ENCODE results near the gene NR1I3.

NR1I3 gene

DNA sequence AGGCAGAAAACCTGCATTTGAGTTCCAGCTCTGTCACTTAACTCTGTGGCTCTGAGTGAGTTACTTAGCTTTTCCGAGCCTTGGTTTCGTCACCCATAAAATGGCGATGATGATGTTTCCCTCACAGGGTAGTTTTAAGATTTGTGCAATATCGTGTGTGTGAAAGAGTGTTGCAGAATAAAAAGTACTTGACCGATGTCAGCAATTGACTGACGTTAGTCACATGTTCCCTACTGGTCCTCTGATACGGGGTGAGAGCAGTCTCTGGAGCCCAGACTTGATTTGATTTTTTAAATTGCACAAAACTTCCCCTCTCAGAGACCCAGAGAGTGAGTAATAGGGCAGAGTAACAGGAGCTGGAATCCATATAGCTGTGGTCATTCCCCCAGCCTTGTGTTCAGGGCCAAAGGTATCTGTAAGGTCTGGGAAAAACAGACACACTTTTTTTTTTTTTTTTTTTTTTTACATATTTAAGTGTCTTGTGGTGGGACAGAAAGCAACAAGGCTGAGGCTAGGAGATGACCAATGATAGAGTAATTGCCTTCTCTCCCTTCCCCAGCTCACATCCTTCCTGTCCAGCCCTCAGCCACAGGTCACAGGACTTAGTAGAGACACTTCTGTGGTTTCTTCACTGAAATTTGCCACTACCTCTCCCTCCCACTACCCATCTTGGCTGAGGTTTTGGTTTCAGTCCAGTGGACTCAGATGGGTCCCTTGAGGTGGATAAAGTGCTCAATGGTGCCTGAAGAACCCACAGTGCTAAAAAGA lies 20.9 kb downstream of the NR1I3 start:
- DNase-seq, result no peak

DNA sequence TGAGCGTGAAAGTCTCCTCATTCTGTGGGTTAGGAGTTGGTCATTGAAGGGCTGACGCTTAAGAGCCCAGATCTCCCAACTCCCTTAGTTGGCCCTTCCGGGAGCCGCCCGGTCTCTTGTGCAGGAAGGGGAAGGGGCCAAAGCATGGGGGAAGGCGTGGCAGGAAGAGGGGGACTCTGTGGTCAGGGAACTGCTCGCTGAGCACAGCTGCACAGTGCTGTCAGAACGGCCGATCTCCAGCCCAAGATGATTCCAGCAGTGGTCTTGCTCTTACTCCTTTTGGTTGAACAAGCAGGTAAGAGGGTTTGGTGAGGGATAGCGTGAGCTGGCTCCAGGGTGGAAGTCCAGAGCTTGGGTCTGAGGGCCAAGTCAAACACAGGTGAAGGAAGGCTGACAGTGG lies 22.9 kb downstream of the NR1I3 start, which contains the start of gene FCER1G:
TSS of gene FCER1G (plus strand) at position 220 of the 400 bp plus-strand sequence. CDS start at position 247, 27 bp downstream.
- DNase-seq, result no peak

DNA sequence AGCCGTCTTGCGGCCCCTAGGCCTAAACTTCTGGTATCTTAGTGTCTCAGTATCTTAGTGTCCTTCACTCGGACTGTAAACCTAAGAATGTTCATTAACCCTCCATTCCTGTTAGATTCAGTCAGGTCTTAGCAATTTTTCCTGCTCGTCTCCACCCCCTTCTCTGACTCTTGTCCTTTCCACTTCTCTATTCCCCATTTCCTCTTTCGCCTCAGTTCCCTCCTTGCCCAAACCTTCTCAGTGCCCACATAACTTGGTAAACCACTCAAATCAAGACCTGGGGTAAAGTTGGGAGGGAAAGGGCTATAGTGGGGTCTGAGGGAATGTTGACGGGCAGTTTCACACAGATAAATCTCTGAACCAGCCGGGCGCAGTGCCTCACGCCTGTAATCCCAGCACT lies 23.6 kb downstream of the NR1I3 start:
- DNase-seq, result no peak

DNA sequence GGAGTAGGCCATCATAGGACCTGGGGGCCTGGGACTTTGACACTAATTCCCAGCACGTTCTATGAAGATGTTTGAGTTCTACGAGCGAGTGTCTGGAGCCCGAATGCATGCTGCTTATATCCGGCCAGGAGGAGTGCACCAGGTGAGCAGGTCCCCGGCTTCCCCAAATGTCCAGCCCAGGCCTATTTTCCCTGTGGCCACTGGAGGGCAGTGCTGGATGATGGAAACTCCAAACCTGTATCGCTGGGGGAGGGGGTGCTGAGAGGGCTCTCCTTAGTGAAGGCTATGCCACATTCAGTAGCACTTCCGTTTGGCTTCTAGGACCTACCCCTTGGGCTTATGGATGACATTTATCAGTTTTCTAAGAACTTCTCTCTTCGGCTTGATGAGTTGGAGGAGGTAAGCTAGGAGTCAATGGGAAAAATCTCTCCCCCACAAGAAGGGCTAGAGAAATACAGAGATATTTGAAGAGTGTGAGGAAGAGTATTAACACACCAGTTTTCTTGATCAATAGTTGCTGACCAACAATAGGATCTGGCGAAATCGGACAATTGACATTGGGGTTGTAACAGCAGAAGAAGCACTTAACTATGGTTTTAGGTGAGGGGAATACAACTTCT lies 28.1 kb downstream of the NR1I3 start:
- DNase-seq, result peak; percentile 62

DNA sequence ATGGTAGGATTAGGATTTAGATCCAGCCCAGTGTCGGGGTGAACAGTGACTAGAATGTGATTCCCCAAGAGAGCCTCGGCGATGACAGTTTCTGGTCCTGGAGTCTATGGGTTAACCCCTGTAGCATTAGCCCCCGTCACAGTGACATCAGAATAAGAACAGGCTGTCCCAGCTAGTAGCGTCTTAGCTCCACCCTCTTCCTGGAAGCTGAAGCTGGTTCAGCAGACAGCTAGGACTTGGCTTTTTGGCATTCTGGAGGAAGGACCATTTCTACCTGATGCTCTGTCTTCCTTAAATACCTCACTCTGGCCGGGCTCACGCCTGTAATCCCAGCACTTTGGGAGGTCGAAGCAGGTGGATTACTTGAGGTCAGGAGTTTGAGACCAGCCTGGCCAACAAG lies 30.8 kb downstream of the NR1I3 start:
- DNase-seq, result no peak

DNA sequence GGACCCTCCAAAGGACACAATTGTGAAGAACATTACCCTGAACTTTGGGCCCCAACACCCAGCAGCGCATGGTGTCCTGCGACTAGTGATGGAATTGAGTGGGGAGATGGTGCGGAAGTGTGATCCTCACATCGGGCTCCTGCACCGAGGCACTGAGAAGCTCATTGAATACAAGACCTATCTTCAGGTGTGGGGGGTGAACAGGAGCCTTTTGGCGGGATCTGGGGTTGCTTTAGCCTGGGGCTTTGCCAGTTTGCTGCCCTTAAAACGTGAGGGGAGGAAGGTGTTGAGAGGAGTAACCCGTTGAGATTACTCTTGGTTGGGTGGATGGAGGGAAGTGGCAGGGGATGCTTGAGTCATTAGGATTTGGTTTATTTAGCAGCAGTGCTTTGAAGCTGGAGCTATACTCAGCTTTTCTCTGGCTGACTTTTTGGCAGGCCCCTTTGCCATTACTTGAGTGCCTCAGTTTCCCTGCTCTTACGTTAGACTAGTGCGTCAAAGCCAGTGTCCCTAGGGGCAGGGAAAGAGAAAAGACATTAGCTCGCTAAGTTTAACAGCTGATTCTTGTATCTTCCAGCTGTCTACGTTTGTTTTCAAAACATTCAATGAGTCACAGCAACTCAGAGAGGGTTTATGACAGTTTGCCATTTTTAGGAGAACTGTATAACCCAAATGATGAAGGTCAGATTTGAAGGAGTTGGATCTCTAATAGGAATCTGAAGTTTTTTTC lies 31.4 kb downstream of the NR1I3 start:
- no peak for DNase-seq

DNA sequence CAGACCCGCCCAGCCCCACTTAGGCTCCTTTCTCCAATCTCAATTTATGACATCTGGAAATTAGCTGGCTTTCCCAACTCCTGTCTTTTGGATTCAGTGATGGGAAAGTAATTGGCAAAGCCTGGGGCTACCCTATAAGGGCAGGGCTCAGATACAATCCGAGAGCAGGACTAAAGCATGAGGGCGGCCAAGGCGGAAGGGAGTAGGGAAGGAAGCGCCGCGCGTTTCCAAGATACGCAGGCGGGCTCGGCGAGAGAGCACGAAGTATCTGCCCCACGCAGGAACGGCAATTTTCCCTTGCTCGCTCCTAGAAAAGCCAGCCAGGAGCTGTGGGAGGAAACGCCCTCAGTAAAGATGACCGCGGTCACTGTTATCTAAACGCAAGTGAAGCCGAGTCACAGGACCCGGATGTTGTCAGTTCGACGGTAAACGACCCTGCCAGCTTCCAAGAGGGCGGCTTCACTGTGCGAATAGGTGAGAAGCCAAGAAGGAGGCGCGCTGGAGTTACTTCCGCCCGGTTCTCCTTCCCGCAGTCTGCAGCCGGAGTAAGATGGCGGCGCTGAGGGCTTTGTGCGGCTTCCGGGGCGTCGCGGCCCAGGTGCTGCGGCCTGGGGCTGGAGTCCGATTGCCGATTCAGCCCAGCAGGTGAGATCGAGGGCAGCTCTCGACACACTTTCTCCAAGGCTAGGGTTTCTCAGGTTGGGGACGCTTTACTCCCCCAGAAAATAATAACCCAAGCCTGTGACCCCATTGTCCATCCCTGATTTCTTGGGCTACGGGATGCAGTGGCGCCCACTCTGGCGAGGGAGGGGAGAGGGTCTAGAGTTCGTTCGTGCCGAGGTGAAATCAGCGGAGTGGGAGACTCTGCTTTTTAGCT lies 35.9 kb downstream of the NR1I3 start, which contains the start of gene NDUFS2:
TSS of gene NDUFS2 (plus strand) at position 532 of the 877 bp plus-strand sequence. CDS start at position 551, 19 bp downstream.
- DNase-seq, result peak; percentile 99

DNA sequence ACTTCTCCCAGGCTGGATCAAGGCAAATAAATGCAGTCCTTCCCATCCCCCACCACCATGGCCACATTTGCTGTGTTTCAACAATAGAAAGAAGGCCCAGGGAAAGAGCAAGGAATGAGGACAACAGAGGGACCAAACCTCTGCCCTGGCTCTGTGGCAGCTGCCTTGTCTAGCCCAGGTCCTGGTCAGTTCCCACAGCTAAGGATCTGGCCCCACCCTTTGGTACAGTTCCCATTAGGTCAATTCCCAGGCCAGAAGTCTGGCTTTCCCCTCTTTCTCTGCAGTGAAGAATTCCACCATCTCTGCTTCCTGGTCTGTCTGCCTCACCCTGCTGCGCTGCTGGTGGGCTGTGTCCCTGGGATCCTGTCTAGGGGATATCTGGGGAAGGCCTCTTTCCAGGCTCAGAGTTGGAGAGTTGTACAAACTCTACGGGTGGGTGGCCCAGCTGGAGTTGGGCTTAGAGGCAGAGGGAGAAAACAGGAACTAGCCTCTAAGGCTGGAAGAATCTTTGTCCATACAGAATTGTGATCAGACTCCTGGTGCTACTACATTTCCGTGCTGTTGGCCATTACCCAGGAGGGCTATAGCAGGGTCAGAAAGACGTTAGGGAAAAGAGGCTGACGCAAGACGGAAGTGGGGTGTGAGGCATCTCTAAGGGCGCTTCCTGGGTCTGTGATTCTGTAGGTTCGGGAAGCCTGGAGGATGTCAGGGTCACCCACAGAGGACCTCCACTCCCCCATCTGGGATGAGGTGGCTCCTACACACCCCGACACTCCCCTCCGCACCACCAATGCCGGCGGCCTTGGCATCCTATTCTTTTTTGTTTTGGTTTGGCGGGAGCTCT lies 36.8 kb downstream of the NR1I3 start:
- no peak for DNase-seq

DNA sequence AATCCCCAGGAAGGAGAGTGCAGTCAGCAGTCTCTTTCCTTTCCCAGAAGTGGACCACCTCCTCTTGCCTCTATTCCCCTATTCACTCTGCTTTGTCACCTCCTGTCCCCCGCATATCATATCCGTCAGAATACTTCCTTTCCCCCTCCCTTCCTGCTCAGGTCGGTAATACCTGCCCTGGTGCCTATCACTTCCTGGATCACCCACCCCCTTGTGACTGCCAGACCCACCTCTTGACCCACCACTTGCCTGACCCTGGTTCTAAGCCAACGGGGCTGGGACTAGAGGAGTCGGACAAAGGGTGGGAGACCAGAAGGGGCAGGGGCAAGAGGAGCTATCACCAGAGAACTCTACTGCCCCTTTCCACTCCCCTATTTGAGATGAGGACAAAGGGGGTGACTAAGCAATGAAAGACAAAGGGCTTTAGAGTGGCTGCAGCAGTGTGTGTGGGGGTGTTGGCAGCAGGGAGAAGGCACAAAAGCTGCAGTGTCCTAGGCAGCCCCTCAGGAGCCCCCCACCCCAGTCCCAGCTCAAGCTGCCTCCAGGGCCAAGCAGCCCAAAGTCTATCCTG lies 37.5 kb downstream of the NR1I3 start:
- DNase-seq, result no peak

DNA sequence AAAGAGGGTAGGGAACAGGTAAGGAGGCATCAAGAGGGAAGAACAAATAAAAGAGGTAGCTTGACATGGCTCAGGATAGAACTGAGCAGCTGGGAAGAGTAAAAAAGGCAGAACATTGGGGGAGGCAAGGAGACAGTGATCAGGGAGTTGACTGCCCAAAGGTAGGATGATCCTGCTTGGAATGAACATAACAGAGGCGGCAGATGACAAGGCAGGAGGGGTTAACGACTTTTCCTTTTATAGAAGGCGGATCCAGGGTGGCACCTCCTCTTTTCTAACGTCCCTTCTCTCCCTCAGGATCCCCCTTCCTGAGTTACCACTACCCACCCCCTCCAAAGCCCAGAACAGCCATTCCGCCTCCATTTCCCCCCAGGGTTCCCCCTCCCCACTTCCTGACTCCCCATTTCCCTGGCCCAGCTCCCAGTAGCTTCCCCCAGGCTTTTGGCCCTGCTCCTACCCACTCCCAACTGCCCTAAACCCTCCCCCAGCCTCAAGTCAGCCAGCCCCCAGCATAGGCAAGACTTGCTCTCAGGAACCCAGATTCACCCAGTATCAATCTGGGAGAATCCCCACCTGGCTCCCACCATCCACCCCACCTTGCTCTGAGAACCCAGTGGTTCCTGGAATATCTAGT lies 38.4 kb downstream of the NR1I3 start:
- DNase-seq, result no peak

DNA sequence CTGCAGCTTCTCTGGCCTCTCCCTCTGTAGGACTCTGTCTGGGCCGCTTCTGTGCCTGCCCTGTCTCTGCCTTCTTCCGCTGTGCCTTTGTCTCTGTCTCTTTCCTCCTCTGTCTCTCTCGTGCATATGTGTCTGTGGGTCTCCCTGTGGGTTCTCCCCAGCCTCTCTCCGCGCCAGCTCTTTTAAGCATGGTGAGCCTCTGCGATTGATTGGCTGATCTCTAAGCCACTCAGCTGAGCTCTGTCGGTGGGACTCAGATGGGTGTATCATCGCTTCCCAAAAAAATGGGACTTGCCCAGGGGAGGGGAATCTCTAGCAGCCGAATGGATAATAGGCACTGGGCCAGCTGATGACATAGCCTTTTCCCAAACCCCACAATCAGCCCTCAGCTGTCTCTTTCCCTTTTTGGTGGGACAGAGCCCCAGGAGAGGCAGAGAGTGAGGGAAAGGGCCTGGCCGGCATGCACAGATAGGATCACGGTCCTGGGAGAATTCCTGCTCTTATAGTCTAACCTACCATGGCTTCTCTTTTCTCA lies 39.0 kb downstream of the NR1I3 start, which contains the start of gene ADAMTS4:
TSS of gene ADAMTS4 (minus strand) at position 158 of the 535 bp plus-strand sequence. CDS start 427 bp downstream, outside the sequence.
- peak; percentile 98 for DNase-seq

DNA sequence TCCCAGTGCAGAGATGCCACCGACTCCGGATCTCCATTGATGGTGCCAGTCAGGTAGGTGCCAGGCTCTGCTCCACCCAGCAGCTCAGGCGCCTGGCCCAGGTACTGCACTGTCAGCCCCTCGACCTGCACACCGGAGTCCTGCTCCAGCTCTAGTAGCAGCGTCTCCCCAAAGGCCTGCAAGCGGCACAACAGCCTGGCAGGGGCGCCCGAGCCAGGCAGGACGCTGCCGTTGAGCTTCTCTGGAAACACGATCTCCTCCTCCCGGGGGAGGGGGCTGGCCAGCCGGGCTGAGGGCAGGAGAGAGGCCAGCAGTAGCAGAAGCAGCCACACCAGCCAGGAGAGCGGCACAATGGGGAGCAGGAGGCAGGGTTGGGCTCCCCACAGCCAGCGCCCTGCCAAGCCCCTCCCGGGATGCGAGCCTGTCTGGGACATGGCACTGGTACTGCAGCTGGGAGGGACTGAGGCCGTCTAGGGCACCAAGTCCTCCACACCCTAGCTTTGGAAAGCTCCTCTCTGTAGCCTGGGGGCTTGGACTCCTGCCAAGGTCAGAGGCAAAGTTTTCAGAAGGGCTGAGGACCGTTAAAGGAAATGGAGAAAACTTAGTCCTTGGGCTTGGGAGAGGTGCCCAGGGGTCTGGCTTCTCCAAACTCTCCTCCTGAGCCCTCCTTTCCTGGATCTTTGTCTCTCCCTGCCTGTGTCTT lies 39.7 kb downstream of the NR1I3 start:
- DNase-seq, result no peak

DNA sequence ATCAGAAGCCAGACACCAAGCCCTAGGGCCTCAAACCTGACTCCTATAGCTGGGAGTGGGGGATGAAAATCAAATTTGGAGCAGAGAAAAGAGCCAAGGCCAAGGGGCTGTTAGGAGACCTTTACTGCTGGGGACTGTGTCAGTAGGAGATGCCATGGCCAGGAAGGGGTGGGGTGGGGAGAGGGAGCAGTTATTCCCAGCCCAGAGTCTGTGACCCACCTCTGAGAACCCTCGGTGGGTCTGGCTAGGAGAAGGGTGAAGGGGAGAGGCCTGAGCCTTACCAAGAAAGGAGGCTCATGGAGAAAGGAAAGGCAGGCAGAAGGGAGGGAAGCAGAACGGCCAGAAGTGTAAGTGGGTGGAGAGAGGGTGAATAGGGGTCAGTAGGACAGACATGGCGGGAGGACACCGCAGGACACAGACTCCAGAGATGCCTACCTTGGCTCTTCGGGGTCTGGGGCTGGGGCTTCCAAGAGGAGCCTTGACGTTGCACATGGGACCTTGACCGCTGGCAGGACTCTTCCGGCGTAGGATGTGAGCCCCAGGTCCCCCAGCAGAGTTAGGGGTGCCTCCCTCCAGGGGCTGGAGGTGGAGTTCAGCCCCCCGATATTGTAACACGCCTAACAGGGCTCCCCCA lies 40.3 kb downstream of the NR1I3 start:
- DNase-seq, result no peak

DNA sequence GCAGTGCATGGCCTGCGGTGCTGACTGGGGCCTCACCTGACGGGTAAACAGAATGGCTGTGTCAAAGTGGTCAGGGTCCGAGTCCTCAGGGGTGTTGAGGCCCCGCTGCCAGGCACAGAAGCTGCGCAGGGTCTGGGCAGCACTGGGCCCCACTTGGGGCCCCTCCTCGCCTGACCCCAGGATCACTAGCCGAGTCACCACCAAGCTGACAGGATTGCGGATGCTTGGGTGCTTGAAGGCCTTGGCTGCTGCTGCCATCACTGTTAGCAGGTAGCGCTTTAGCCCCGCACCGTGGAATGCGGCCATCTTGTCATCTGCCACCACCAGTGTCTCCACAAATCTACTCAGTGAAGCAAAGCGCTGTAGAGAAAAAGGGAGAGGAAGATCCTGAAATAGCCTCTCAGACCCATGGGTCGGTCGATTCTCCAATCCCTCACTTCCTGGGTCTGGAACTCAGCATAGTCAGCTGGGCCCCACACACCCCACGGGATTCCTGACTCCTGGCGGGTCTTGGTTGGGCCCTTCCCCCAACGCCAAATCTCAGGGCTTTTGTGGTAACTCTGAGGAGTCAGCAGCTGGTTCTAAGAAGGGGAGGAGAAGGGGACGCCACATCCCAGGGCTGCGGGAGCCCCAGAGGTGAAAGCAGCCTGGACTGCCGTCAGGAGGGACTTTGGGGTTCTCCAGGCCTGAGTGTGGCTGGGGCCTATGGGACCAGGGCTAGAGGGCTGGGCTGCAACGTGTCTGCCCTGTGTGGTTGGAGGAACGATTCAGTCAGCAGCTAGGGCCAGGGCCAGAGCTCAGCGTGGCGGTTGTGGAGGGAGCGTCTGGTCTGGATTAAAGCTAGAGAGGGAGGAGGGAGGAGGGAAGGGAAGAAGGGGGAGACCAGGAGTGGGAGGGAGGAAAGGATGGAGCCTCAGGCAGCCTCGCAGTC lies 41.2 kb downstream of the NR1I3 start:
- DNase-seq, result no peak

DNA sequence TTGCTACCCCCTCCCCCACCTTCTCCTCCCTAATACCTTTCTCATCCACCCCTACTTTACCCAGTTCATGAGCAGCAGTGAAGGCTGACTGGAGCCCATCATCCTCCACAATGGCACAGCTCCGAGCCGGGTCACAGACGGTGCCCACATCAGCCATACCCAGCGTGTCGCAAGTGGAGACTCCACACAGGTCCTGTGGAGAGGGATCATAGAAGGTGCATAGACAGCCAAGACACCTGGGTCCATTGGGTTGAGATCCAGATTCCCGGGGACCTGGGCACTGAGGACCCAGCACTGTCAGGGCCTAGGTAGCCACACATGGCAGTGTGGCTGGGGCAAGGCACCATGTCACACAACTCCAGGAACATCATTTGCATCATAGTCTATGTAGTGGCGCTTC lies 41.9 kb downstream of the NR1I3 start:
- DNase-seq, result no peak

DNA sequence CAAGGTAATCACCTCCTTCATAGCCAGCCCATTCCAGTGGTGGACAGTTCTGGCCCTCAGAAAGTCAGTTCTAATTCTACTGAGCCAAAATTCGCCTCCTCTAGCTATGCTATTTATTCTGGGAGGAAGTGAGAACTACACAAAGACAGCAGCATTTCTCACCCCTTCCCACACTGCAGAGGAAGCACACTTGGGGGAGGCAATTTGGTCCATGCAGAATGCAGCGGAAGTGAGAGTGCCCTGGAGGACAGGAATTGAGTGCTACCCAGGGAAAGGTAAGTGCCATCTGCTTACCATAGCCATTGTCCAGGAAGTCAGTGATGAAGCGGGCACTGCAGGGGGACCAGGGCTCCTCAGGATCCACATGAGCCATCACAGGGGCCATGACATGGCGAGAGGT lies 42.8 kb downstream of the NR1I3 start:
- DNase-seq, result no peak

DNA sequence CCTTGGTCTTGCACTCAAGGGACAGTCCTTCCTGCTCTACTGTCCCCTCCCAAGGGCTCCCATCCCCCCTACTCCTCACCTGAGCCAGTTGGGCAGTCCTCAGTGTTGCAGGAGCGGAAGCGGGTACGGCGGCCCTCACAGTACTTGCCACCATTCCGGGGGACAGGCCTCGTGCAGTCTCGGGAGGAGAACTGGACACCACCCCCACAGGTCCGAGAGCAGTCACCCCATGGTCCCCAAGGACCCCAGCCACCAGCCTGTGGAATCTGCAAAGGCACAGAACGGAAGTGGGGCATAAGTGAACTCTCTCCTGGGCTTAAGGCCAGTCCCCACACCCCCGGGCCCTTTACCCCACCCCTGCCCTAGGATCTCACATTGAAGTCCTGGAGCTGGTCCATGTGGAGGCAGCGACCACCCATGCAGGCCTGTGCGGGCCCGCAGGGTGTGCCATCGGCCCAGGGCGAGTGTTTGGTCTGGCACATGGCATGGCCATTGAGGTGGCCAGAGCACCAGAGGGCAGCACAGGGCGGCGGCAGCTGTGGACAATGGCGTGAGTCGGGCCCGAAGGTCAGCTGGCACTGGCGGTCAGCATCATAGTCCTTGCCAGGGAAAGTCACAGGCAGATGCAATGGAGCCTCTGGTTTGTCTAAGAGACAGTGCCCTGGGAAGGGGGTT lies 44.3 kb downstream of the NR1I3 start:
- no peak for DNase-seq
